ENCODE data around the gene OTOS. TPM values are rescaled to one million over a fixed set of nuclear protein-coding genes. Genes with fewer than 3 reads are reported as not detected.

OTOS gene
- total RNA-seq, 1 donor from 2014 or later = not detected

DNA sequence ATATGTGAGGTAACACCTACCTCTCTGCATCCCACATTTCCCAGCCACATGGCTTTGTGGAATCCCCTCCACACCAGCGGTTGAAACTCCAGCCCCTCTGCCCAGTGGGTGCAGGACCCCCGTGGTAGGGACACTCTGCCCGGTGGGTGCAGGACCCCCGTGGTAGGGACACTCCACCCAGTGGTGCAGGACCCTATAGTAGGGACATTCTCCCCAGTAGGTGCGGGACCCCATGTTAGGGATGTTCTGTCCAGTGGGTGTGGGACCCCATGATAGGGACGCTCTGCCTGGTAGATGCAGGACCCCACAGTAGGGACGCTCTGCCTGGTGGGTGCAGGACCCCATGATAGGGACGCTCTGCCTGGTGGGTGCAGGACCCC is 15.8 kb downstream of the OTOS start:
- Histone ChIP-seq H3K4me3 (ENCODE audit: insufficient read depth, low read depth, low read length) (no peak overlapping the region), H2AFZ (ENCODE audit: low read depth, low read length) (no peak overlapping the region), H4K20me1 (ENCODE audit: insufficient read depth, low read length) (no peaks in the 10 kb centered on the region), H3K79me2 (ENCODE audit: insufficient read depth, low read length) (no peaks in the 10 kb centered on the region), H3K4me2 (ENCODE audit: low read length) (no peak overlapping the region), H3K4me1 (ENCODE audit: insufficient read depth, low read length) (no peaks in the 10 kb centered on the region), H3K27ac (ENCODE audit: low read depth, low read length) (no peak overlapping the region), H3K9ac (ENCODE audit: low read length) (no peak overlapping the region), H3K9me3 (ENCODE audit: insufficient read depth, low read depth, low read length) (no peaks in the 10 kb centered on the region), H3K36me3 (ENCODE audit: insufficient read depth, low read length) (peaks cover 10% of the 10 kb centered on the region), H3K27me3 (ENCODE audit: insufficient read depth, low read length) (no peaks in the 10 kb centered on the region)
- peaks cover 15% of the 10 kb centered on the region for H3K36me3 Mint-ChIP-seq (ENCODE audit: low read depth, unreplicated experiment)
- TF ChIP-seq, protein P1, sequence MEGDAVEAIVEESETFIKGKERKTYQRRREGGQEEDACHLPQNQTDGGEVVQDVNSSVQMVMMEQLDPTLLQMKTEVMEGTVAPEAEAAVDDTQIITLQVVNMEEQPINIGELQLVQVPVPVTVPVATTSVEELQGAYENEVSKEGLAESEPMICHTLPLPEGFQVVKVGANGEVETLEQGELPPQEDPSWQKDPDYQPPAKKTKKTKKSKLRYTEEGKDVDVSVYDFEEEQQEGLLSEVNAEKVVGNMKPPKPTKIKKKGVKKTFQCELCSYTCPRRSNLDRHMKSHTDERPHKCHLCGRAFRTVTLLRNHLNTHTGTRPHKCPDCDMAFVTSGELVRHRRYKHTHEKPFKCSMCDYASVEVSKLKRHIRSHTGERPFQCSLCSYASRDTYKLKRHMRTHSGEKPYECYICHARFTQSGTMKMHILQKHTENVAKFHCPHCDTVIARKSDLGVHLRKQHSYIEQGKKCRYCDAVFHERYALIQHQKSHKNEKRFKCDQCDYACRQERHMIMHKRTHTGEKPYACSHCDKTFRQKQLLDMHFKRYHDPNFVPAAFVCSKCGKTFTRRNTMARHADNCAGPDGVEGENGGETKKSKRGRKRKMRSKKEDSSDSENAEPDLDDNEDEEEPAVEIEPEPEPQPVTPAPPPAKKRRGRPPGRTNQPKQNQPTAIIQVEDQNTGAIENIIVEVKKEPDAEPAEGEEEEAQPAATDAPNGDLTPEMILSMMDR (IDR thresholded peaks at IDR 0.05; ENCODE audit: insufficient read depth, low read depth, low read length) = no peak
- no peak for TF ChIP-seq EZH2 (IDR thresholded peaks at IDR 0.05; ENCODE audit: insufficient read depth, low read length)
- no peaks in the 10 kb centered on the region for H3K9me3 Mint-ChIP-seq (ENCODE audit: unreplicated experiment)
- H3K27me3 Mint-ChIP-seq (ENCODE audit: low read depth, unreplicated experiment) = peaks cover 1% of the 10 kb centered on the region
- no peaks in the 10 kb centered on the region for H3K4me1 Mint-ChIP-seq (ENCODE audit: low read depth, unreplicated experiment)
- no peak overlapping the region for H3K4me3 Mint-ChIP-seq (ENCODE audit: unreplicated experiment)
- FAIRE-seq (no peak), DNase-seq (ENCODE audit: low read depth) (no peak)
- H3K27ac Mint-ChIP-seq (ENCODE audit: unreplicated experiment) = no peak overlapping the region

DNA sequence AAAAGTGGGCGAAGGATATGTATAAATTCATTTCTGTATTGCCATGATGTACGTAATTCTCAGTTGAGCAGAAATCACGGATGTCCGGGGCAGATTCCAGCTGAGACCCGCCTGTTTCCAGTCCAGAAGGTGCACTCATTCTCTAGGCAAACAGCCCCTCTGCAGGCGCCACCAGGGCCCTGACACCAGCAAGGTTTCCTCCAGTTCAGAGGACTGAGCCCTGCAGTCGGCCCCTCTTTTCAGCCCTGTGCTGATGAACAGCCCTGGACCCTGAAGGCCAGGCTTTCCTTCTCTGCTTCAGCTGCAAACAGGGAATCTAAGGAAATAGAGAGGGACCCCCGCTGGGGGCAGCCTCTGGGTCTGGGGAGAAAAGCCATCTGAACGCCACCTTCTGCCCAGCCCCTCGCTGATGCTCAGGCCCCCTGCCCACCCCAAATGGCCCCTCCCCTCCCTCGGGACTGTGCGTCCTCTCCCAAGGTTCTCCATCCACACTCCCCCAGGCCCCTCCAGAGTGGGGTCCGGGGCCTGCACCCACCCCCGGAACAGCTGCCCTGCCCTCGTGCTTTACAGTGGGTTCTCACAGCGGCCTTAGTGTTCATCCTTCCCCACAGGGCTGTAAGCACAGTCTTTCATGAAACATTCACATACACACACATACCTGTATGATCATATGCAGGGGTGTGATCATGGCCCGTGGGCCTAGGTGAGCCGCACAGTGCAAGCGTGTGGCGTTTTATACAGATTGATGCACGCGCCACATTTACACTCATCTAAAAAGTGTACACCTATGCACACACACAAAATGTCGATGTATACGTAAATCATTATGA is 16.4 kb downstream of the OTOS start:
- H3K36me3 ChIP-seq (ENCODE audit: insufficient read depth, low read length) = peaks cover 5% of the 10 kb centered on the region
- no peaks in the 10 kb centered on the region for H3K4me1 Mint-ChIP-seq (ENCODE audit: low read depth, unreplicated experiment)
- H3K27me3 Mint-ChIP-seq (ENCODE audit: low read depth, unreplicated experiment) = peaks cover 1% of the 10 kb centered on the region
- no peak overlapping the region for H3K27ac Mint-ChIP-seq (ENCODE audit: unreplicated experiment)
- no peak overlapping the region for H3K4me3 Mint-ChIP-seq (ENCODE audit: unreplicated experiment)
- no peaks in the 10 kb centered on the region for H3K79me2 ChIP-seq (ENCODE audit: insufficient read depth, low read length)
- no peak overlapping the region for H3K9ac ChIP-seq (ENCODE audit: low read length)
- DNase-seq (ENCODE audit: low read depth) = no peak
- no peaks in the 10 kb centered on the region for H3K9me3 Mint-ChIP-seq (ENCODE audit: unreplicated experiment)
- H3K27ac ChIP-seq (ENCODE audit: low read depth, low read length) = no peak overlapping the region
- H2AFZ ChIP-seq (ENCODE audit: low read depth, low read length) = no peak overlapping the region
- H3K27me3 ChIP-seq (ENCODE audit: insufficient read depth, low read length) = no peaks in the 10 kb centered on the region
- H4K20me1 ChIP-seq (ENCODE audit: insufficient read depth, low read length) = no peaks in the 10 kb centered on the region
- no peak overlapping the region for H3K4me2 ChIP-seq (ENCODE audit: low read length)
- no peak for FAIRE-seq
- H3K4me1 ChIP-seq (ENCODE audit: insufficient read depth, low read length) = no peaks in the 10 kb centered on the region
- H3K9me3 ChIP-seq (ENCODE audit: insufficient read depth, low read depth, low read length) = no peaks in the 10 kb centered on the region
- H3K4me3 ChIP-seq (ENCODE audit: insufficient read depth, low read depth, low read length) = no peak overlapping the region
- TF ChIP-seq EZH2 (IDR thresholded peaks at IDR 0.05; ENCODE audit: insufficient read depth, low read length) = no peak
- TF ChIP-seq, protein P1 (IDR thresholded peaks at IDR 0.05; ENCODE audit: insufficient read depth, low read depth, low read length) = no peak
- H3K36me3 Mint-ChIP-seq (ENCODE audit: low read depth, unreplicated experiment) = peaks cover 15% of the 10 kb centered on the region

DNA sequence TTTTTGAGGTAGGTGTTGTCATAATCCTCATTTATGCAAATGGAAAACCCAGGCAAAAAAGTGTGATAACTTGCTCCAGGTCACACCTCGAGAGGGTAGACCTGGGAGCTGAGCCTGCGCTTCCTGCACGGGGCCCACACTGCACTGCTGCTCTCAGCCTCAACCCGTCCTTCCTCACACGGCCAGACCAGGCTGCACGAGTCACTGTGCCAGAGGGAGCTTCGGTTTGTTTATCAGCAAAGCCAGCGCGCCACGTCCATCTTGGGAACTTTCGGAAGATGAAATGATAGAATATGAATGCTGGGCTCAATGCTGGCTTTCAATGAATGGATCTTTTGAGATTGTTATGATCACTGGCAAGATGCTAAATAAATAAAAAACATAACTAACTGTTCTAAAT is 18.8 kb downstream of the OTOS start:
- no peak for TF ChIP-seq EZH2 (IDR thresholded peaks at IDR 0.05; ENCODE audit: insufficient read depth, low read length)
- TF ChIP-seq, protein P1 (IDR thresholded peaks at IDR 0.05; ENCODE audit: insufficient read depth, low read depth, low read length) = no peak
- Mint-ChIP-seq H3K9me3 (ENCODE audit: unreplicated experiment) (no peaks in the 10 kb centered on the region), H3K27ac (ENCODE audit: unreplicated experiment) (no peak overlapping the region), H3K36me3 (ENCODE audit: low read depth, unreplicated experiment) (peaks cover 8% of the 10 kb centered on the region), H3K4me1 (ENCODE audit: low read depth, unreplicated experiment) (no peaks in the 10 kb centered on the region), H3K4me3 (ENCODE audit: unreplicated experiment) (no peak overlapping the region), H3K27me3 (ENCODE audit: low read depth, unreplicated experiment) (peaks cover 1% of the 10 kb centered on the region)
- Histone ChIP-seq H3K4me1 (ENCODE audit: insufficient read depth, low read length) (no peaks in the 10 kb centered on the region), H3K4me2 (ENCODE audit: low read length) (no peak overlapping the region), H3K79me2 (ENCODE audit: insufficient read depth, low read length) (no peaks in the 10 kb centered on the region), H3K27ac (ENCODE audit: low read depth, low read length) (no peak overlapping the region), H3K9ac (ENCODE audit: low read length) (no peak overlapping the region), H3K9me3 (ENCODE audit: insufficient read depth, low read depth, low read length) (no peaks in the 10 kb centered on the region), H3K4me3 (ENCODE audit: insufficient read depth, low read depth, low read length) (no peak overlapping the region), H3K27me3 (ENCODE audit: insufficient read depth, low read length) (no peaks in the 10 kb centered on the region), H2AFZ (ENCODE audit: low read depth, low read length) (no peak overlapping the region), H3K36me3 (ENCODE audit: insufficient read depth, low read length) (no peaks in the 10 kb centered on the region), H4K20me1 (ENCODE audit: insufficient read depth, low read length) (no peaks in the 10 kb centered on the region)
- FAIRE-seq (no peak), DNase-seq (ENCODE audit: low read depth) (no peak)
